ENCODE data around the gene NR2C1.
"Not testable (repeated sequence)": the region's sequence is repeated elsewhere in the genome, so short reads cannot be mapped to it uniquely, and the experiment has no call there.

- not testable (repeated sequence) for TF ChIP-seq BRF1 (IDR thresholded peaks at IDR 0.05; ENCODE audit: borderline replicate concordance, extremely low read depth, insufficient read length); TEAD4 (IDR thresholded peaks at IDR 0.05; ENCODE audit: low read length); TEAD4 (CRISPR knock-in tag; IDR thresholded peaks at IDR 0.05; ENCODE audit: borderline replicate concordance); CREB1 (IDR thresholded peaks at IDR 0.05); CREB1 (CRISPR knock-in tag; IDR thresholded peaks at IDR 0.05); E2F1 (CRISPR knock-in tag; IDR thresholded peaks at IDR 0.05); FOXJ3 (CRISPR knock-in tag; IDR thresholded peaks at IDR 0.05); LEF1 (IDR thresholded peaks at IDR 0.05); POLR2AphosphoS5 (IDR thresholded peaks at IDR 0.05; ENCODE audit: control insufficient read depth, insufficient read depth, low read depth, low read length); MYC (IDR thresholded peaks at IDR 0.05; ENCODE audit: low read depth, low read length); MYC (CRISPR knock-in tag; IDR thresholded peaks at IDR 0.05; ENCODE audit: borderline replicate concordance, low read depth); HDAC3 (IDR thresholded peaks at IDR 0.05; ENCODE audit: borderline replicate concordance, partially characterized antibody); HMBOX1 (IDR thresholded peaks at IDR 0.05); NEUROD1 (IDR thresholded peaks at IDR 0.05; ENCODE audit: borderline replicate concordance, low read depth, low read length, partially characterized antibody); NR3C1 (CRISPR knock-in tag; IDR thresholded peaks at IDR 0.05)
These were observed 88.3 kb downstream of the NR2C1 start for GRCh38 chr12:94985099-94985498.

Measured in K562 (cell line).